ENCODE measurements around the gene SPA17.

- TF ChIP-seq POLR2AphosphoS5 (IDR thresholded peaks at IDR 0.05), result no peak
- TF ChIP-seq, protein P1, sequence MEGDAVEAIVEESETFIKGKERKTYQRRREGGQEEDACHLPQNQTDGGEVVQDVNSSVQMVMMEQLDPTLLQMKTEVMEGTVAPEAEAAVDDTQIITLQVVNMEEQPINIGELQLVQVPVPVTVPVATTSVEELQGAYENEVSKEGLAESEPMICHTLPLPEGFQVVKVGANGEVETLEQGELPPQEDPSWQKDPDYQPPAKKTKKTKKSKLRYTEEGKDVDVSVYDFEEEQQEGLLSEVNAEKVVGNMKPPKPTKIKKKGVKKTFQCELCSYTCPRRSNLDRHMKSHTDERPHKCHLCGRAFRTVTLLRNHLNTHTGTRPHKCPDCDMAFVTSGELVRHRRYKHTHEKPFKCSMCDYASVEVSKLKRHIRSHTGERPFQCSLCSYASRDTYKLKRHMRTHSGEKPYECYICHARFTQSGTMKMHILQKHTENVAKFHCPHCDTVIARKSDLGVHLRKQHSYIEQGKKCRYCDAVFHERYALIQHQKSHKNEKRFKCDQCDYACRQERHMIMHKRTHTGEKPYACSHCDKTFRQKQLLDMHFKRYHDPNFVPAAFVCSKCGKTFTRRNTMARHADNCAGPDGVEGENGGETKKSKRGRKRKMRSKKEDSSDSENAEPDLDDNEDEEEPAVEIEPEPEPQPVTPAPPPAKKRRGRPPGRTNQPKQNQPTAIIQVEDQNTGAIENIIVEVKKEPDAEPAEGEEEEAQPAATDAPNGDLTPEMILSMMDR (IDR thresholded peaks at IDR 0.05; ENCODE audit: poor library complexity, severe bottlenecking), result no peak
- TF ChIP-seq RAD21 (conservative IDR thresholded peaks at IDR 0.05), result no peak
- no peak for TF ChIP-seq EP300 (conservative IDR thresholded peaks at IDR 0.05; ENCODE audit: poor library complexity, severe bottlenecking)
Observed at GRCh38 chr11:124729571-124729970, 55.9 kb downstream of the SPA17 start.
